Measurements from ENCODE around the gene AHCTF1. TPM values are rescaled to one million over a fixed set of nuclear protein-coding genes. Genes with fewer than 3 reads are reported as not detected.

Gene AHCTF1
- total RNA-seq, 1 experiment from 2014 or later: 61.3 TPM

DNA sequence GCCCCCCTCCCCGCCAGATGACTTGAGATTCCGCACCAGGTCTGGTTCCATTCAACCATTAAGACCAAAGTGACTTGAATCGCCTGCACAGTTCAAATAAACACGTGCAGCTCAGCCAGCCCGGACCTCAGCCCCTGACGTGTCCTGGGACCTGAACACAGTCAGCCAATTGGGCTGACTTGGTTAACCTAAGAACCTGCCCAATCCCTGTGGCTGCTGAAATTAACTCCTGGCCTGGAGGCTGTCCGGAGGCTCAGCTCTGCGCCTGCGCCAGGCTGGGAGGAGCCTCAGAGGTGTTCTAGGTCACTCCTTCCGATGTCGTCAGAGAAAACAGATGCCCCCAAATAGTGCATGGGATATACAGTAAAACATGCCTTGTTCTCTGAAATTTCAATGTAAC, 134.2 kb downstream of the AHCTF1 start:
- peaks cover 50% of the 10 kb centered on the region for H3K27me3 Mint-ChIP-seq (ENCODE audit: unreplicated experiment)
- CTCF ChIA-PET: no interaction called here
- no peak overlapping the region for H3K4me3 Mint-ChIP-seq (ENCODE audit: low read depth, unreplicated experiment)
- no peaks in the 10 kb centered on the region for H3K36me3 Mint-ChIP-seq (ENCODE audit: insufficient read depth, unreplicated experiment)
- DNase-seq: no peak
- TF ChIP-seq, protein P1, sequence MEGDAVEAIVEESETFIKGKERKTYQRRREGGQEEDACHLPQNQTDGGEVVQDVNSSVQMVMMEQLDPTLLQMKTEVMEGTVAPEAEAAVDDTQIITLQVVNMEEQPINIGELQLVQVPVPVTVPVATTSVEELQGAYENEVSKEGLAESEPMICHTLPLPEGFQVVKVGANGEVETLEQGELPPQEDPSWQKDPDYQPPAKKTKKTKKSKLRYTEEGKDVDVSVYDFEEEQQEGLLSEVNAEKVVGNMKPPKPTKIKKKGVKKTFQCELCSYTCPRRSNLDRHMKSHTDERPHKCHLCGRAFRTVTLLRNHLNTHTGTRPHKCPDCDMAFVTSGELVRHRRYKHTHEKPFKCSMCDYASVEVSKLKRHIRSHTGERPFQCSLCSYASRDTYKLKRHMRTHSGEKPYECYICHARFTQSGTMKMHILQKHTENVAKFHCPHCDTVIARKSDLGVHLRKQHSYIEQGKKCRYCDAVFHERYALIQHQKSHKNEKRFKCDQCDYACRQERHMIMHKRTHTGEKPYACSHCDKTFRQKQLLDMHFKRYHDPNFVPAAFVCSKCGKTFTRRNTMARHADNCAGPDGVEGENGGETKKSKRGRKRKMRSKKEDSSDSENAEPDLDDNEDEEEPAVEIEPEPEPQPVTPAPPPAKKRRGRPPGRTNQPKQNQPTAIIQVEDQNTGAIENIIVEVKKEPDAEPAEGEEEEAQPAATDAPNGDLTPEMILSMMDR (IDR thresholded peaks at IDR 0.05; ENCODE audit: unreplicated experiment): no peak
- no peaks in the 10 kb centered on the region for H3K9me3 Mint-ChIP-seq (ENCODE audit: low read depth, unreplicated experiment)
- BruUV-seq (replicated peaks): no TSS peak
- intact Hi-C loops (cut with micrococcal nuclease; ENCODE audit: unreplicated experiment): no loop called here
- no peak overlapping the region for H3K27ac Mint-ChIP-seq (ENCODE audit: unreplicated experiment)
- H3K4me1 Mint-ChIP-seq (ENCODE audit: low read depth, unreplicated experiment): no peaks in the 10 kb centered on the region

DNA sequence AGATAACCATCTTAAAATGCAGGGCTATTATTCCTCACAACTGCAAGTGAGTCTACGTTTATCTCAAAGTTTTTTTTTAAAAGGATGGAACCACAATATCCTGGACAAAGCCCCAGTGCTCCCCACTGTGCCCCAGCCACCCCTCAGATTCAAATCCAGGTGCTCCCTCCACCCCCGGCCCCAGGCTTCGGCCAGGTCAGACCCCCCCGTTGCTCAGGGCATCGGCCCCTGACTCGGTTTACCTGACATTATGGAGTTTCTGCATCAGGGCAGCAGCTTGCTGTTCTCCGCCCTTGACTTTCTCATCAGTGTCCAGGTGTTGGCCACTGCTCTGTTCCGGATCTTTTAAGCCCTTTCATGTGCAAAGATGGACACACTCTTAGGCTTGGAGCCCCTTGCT, 134.6 kb downstream of the AHCTF1 start:
- H3K4me1 Mint-ChIP-seq (ENCODE audit: low read depth, unreplicated experiment): no peaks in the 10 kb centered on the region
- H3K36me3 Mint-ChIP-seq (ENCODE audit: insufficient read depth, unreplicated experiment): no peaks in the 10 kb centered on the region
- intact Hi-C loops (cut with micrococcal nuclease; ENCODE audit: unreplicated experiment): no loop called here
- H3K9me3 Mint-ChIP-seq (ENCODE audit: low read depth, unreplicated experiment): no peaks in the 10 kb centered on the region
- TF ChIP-seq, protein P1 (IDR thresholded peaks at IDR 0.05; ENCODE audit: unreplicated experiment): no peak
- CTCF ChIA-PET: no interaction called here
- no TSS peak for BruUV-seq (replicated peaks)
- DNase-seq: no peak
- no peak overlapping the region for H3K27ac Mint-ChIP-seq (ENCODE audit: unreplicated experiment)
- peaks cover 52% of the 10 kb centered on the region for H3K27me3 Mint-ChIP-seq (ENCODE audit: unreplicated experiment)
- H3K4me3 Mint-ChIP-seq (ENCODE audit: low read depth, unreplicated experiment): no peak overlapping the region

DNA sequence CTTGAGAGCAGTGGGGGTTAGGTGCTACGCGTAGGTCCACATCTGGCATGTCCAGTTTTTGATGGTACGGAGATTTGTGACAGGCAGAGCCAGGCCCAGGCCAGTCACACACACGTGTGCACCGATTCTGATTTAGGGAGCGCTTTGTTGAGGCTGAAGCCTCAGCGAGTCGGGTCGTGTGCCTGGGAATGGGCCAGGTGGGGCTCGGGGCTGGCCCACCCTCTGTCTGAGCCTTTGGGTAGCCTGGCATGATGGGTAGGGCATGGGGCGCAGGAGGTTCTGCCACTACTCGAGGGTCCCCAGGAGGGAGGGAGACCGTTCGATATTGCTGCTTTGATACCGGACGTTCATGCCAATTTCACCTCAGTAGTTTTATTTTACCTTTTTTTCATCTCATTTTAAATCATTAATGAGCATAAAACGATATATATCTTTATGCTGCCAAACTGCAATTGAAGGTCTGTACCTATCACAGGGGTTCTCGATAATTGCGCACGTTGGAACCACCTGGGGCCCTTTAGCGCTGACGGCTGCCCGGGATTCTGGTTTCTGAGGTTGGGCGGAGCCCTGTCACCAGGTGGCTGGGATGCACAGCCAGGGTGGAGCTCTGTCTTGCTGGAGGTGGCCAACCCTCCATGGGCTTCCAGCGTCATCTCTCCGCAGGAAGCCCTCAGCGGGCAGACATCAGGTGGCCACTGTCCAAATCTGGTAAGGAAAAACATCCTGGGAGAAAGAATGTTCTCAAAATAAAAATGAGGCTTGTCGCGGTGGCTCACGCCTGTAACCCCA, 135.6 kb downstream of the AHCTF1 start:
- no peak for DNase-seq
- Mint-ChIP-seq H3K9me3 (ENCODE audit: low read depth, unreplicated experiment) (no peaks in the 10 kb centered on the region), H3K27ac (ENCODE audit: unreplicated experiment) (no peak overlapping the region), H3K4me1 (ENCODE audit: low read depth, unreplicated experiment) (no peaks in the 10 kb centered on the region), H3K4me3 (ENCODE audit: low read depth, unreplicated experiment) (no peak overlapping the region), H3K36me3 (ENCODE audit: insufficient read depth, unreplicated experiment) (no peaks in the 10 kb centered on the region), H3K27me3 (ENCODE audit: unreplicated experiment) (peaks cover 52% of the 10 kb centered on the region)
- CTCF ChIA-PET: no interaction called here
- BruUV-seq (replicated peaks): no TSS peak
- intact Hi-C loops (cut with micrococcal nuclease; ENCODE audit: unreplicated experiment): no loop called here
- TF ChIP-seq, protein P1 (IDR thresholded peaks at IDR 0.05; ENCODE audit: unreplicated experiment): no peak

DNA sequence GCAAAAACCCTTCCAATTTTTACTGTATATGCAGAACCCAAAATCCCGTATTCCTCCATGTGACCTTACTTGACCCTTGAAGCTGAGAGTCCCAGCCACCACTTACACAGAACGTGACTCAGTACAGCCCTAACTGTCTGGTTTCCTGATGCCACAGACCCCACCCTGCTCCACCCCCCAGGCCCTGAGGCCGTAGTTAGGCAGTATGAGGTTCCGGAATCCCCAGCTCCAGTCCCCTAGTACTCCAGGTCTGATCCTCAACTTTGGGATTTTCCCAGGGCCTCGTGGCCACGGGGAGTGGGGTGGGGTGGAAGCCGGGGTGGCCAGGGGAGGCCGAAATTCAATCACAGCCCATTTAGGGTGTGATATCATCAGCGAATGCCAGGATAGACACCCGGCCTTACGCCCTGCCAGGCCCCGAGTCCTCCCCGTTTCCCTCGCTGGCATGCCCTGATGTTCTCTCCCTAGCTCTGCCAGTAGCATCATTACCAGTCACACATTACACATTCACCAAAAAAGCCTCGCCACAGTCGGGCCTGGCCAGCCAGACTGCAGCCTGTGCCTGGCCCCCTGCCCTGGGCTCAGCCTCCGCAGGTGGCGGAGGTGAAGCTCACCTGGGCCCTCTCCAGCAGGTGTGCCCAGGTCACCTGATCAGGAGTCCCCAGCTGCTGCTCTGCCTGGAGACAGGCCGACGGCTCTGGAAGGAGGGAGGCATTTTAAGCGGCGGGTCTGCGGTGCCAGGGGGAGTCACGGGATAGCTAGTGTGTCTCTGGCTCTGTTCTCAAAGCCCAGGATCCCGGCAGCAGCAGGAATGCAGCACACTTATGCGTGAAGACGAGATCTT, 136.7 kb downstream of the AHCTF1 start:
- DNase-seq: no peak
- Mint-ChIP-seq H3K36me3 (ENCODE audit: insufficient read depth, unreplicated experiment) (no peaks in the 10 kb centered on the region), H3K4me3 (ENCODE audit: low read depth, unreplicated experiment) (no peak overlapping the region), H3K4me1 (ENCODE audit: low read depth, unreplicated experiment) (no peaks in the 10 kb centered on the region), H3K27ac (ENCODE audit: unreplicated experiment) (no peak overlapping the region), H3K27me3 (ENCODE audit: unreplicated experiment) (peaks cover 62% of the 10 kb centered on the region), H3K9me3 (ENCODE audit: low read depth, unreplicated experiment) (no peaks in the 10 kb centered on the region)
- TF ChIP-seq, protein P1 (IDR thresholded peaks at IDR 0.05; ENCODE audit: unreplicated experiment): no peak
- intact Hi-C loops (cut with micrococcal nuclease; ENCODE audit: unreplicated experiment): no loop called here
- no TSS peak for BruUV-seq (replicated peaks)
- CTCF ChIA-PET: interaction anchor here (0.6 to 1.1 kb wide), 2 partner anchors 258 to 1447 kb away, joined by 3 read pairs; no protein-coding TSS in a partner anchor
